ENCODE results near the gene SLC17A3. TPM values are rescaled to one million over a fixed set of nuclear protein-coding genes. Genes with fewer than 3 reads are reported as not detected.

Gene SLC17A3
- total RNA-seq, 1 donor from 2014 or later = not detected

DNA sequence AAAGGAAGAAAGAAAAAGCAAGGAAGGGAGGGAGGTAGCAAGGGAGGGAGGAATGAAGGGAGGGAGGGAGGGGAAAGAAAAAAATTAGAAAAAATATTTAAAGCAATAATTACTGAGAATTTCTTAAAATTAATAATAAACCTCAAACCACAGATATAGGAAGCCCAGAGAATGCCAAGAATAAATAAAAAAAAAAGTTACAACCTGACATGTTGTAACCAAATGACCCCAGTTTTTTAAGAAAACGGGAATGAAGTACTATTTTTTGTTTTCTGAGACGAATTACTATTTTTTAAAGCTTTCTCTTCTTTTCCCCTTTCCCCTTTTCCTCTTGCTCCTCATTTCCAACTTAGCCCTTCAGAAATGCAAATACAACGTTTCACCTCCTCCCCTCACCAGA, 58.8 kb downstream of the SLC17A3 start:
- DNase-seq (no peak), ATAC-seq (no peak)
- intact Hi-C loops (cut with DNase I) = no loop called here
- H3K27me3 ChIP-seq (ENCODE audit: low read depth) = no peaks in the 10 kb centered on the region
- H3K36me3 ChIP-seq = no peaks in the 10 kb centered on the region
- no peak overlapping the region for H3K27ac ChIP-seq
- no peaks in the 10 kb centered on the region for H3K4me1 ChIP-seq
- no peaks in the 10 kb centered on the region for H3K9me3 ChIP-seq
- TF ChIP-seq, protein P1, sequence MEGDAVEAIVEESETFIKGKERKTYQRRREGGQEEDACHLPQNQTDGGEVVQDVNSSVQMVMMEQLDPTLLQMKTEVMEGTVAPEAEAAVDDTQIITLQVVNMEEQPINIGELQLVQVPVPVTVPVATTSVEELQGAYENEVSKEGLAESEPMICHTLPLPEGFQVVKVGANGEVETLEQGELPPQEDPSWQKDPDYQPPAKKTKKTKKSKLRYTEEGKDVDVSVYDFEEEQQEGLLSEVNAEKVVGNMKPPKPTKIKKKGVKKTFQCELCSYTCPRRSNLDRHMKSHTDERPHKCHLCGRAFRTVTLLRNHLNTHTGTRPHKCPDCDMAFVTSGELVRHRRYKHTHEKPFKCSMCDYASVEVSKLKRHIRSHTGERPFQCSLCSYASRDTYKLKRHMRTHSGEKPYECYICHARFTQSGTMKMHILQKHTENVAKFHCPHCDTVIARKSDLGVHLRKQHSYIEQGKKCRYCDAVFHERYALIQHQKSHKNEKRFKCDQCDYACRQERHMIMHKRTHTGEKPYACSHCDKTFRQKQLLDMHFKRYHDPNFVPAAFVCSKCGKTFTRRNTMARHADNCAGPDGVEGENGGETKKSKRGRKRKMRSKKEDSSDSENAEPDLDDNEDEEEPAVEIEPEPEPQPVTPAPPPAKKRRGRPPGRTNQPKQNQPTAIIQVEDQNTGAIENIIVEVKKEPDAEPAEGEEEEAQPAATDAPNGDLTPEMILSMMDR (IDR thresholded peaks at IDR 0.05) = no peak
- H3K4me3 ChIP-seq = no peak overlapping the region

- DNase-seq (no peak), ATAC-seq (no peak)
- Histone ChIP-seq H3K4me3 (no peak overlapping the region), H3K9me3 (no peaks in the 10 kb centered on the region), H3K27ac (no peak overlapping the region), H3K27me3 (ENCODE audit: low read depth) (no peaks in the 10 kb centered on the region), H3K36me3 (no peaks in the 10 kb centered on the region), H3K4me1 (no peaks in the 10 kb centered on the region)
- intact Hi-C loops (cut with DNase I) = no loop called here
- TF ChIP-seq, protein P1 (IDR thresholded peaks at IDR 0.05) = no peak
Observed at GRCh38 chr6:25804804-25805203, 69.2 kb downstream of the SLC17A3 start.

DNA sequence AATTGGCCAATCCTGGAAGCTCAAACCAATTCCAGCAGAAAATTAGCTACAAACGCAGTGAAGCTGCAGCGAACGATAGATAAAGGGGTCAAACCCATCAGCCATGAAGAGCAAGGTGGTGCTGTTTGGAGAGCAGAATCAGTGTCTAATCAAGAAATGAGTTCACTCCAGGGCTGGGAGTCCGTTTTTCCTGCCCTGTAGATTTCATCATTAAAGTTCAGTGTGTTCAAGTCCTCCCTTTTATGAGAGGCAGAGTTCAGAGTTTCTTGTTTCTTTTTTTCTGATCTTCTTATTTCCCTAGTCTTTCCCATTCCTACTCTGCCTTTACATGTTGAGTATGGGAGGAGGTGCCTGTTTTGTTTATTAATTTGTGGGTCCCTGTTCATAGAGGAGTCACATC, 72.6 kb downstream of the SLC17A3 start:
- Histone ChIP-seq H3K4me3 (no peak overlapping the region), H3K9me3 (no peaks in the 10 kb centered on the region), H3K27me3 (ENCODE audit: low read depth) (no peaks in the 10 kb centered on the region), H3K27ac (no peak overlapping the region), H3K36me3 (no peaks in the 10 kb centered on the region), H3K4me1 (no peaks in the 10 kb centered on the region)
- ATAC-seq = no peak
- TF ChIP-seq, protein P1 (IDR thresholded peaks at IDR 0.05) = no peak
- DNase-seq = no peak
- intact Hi-C loops (cut with DNase I) = no loop called here

Other genes with a start within 250 kb of the SLC17A3 start
- gene SCGN, start 222.0 kb downstream of the SLC17A3 start, total RNA-seq = not detected
- gene SLC17A4, start 119.5 kb downstream of the SLC17A3 start, total RNA-seq = not detected
- not detected for gene SLC17A1, start 42.2 kb downstream of the SLC17A3 start, total RNA-seq
- not detected for gene SLC17A2, start 56.4 kb upstream of the SLC17A3 start, total RNA-seq
- gene TRIM38, start 88.6 kb upstream of the SLC17A3 start, total RNA-seq = 23.0 TPM
- 12.4 TPM for gene HFE, start 213.2 kb upstream of the SLC17A3 start, total RNA-seq